ENCODE data around the gene FFAR4.

Gene FFAR4

GRCh38 chr10:93548376-93549071 is 17.9 kb upstream of the FFAR4 start:
- WGBS (ENCODE audit: extremely low coverage, insufficient coverage, insufficient read length), result no CpG with 5 or more reads among the region's 5 CpGs
- H2AFZ ChIP-seq (ENCODE audit: insufficient read depth, low read length, poor library complexity), result no peak overlapping the region
- no peak overlapping the region for H4K12ac ChIP-seq (ENCODE audit: low read depth, low read length)
- no peak overlapping the region for H3K14ac ChIP-seq (ENCODE audit: low read length)
- peaks cover 0 to 2% of the 10 kb centered on the region in 2 experiments for H3K4me1 ChIP-seq (ENCODE audit: control insufficient read depth in 1 of 2, insufficient read depth in 2 of 2, low read length in 2 of 2)
- no peak overlapping the region for H3K27ac ChIP-seq (ENCODE audit: low read depth, low read length)
- no peak overlapping the region for H2AK5ac ChIP-seq (ENCODE audit: low read length)
- no peak overlapping the region for H3K23ac ChIP-seq (ENCODE audit: low read length)
- no peaks in the 10 kb centered on the region for H3K27me3 ChIP-seq (ENCODE audit: insufficient read depth, low read length)
- H3K4ac ChIP-seq (ENCODE audit: low read depth, low read length), result no peak overlapping the region
- H3K9me3 ChIP-seq (ENCODE audit: insufficient read depth, low read depth, low read length), result no peaks in the 10 kb centered on the region
- no peak overlapping the region for H4K91ac ChIP-seq (ENCODE audit: low read depth, low read length)
- DNase-seq, result no peak
- H3K79me2 ChIP-seq (ENCODE audit: control insufficient read depth, insufficient read depth, low read length, poor library complexity), result no peaks in the 10 kb centered on the region
- no peak overlapping the region for H3K9ac ChIP-seq (ENCODE audit: low read length)
- no peaks in the 10 kb centered on the region for H3K79me1 ChIP-seq (ENCODE audit: low read length)
- H2BK12ac ChIP-seq (ENCODE audit: low read length), result no peak overlapping the region
- no peak overlapping the region for H3K18ac ChIP-seq (ENCODE audit: low read length)
- no peak overlapping the region for H3K4me3 ChIP-seq (ENCODE audit: low read depth, low read length)
- no peak overlapping the region for H3K4me2 ChIP-seq (ENCODE audit: low read length)
- no peak overlapping the region for H4K8ac ChIP-seq (ENCODE audit: low read depth, low read length)
- no peaks in the 10 kb centered on the region for H3K36me3 ChIP-seq (ENCODE audit: control insufficient read depth in 1 of 2, insufficient read depth in 2 of 2, low read length in 2 of 2)
- no peak overlapping the region for H2BK120ac ChIP-seq (ENCODE audit: insufficient read depth, low read length, poor library complexity)
- no peak overlapping the region for H2BK5ac ChIP-seq (ENCODE audit: low read depth, low read length, poor library complexity)

DNA sequence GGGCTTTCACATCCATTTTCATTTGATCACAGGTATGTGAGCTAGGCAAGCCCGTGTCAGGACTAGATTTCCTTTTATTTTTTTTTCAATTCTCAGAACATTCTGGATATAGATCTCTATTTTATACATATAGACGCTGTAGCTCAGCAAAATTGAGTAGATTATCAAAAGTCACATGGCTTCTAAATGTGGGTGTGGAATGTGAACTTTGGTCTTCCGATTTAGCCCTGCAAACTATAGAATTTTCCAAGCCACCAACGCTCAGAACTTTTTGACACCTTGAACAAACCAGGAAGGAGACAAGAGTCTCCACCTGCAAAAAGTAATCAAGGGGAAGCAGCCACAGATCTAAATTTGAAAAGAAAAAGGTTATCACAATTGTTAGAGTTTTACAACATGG is 15.9 kb upstream of the FFAR4 start:
- H2BK12ac ChIP-seq (ENCODE audit: low read length), result no peak overlapping the region
- no peak overlapping the region for H3K9ac ChIP-seq (ENCODE audit: low read length)
- no peak for DNase-seq
- H3K79me2 ChIP-seq (ENCODE audit: control insufficient read depth, insufficient read depth, low read length, poor library complexity), result no peaks in the 10 kb centered on the region
- H3K36me3 ChIP-seq (ENCODE audit: control insufficient read depth in 1 of 2, insufficient read depth in 2 of 2, low read length in 2 of 2), result no peaks in the 10 kb centered on the region
- H2AFZ ChIP-seq (ENCODE audit: insufficient read depth, low read length, poor library complexity), result no peak overlapping the region
- H2BK120ac ChIP-seq (ENCODE audit: insufficient read depth, low read length, poor library complexity), result no peak overlapping the region
- peaks cover 2 to 10% of the 10 kb centered on the region in 2 experiments for H3K4me1 ChIP-seq (ENCODE audit: control insufficient read depth in 1 of 2, insufficient read depth in 2 of 2, low read length in 2 of 2)
- H3K4me2 ChIP-seq (ENCODE audit: low read length), result no peak overlapping the region
- WGBS (ENCODE audit: extremely low coverage, insufficient coverage, insufficient read length), result no CpG with 5 or more reads among the region's 4 CpGs
- H3K9me3 ChIP-seq (ENCODE audit: insufficient read depth, low read depth, low read length), result no peaks in the 10 kb centered on the region
- H3K18ac ChIP-seq (ENCODE audit: low read length), result no peak overlapping the region
- no peak overlapping the region for H3K14ac ChIP-seq (ENCODE audit: low read length)
- no peak overlapping the region for H2BK5ac ChIP-seq (ENCODE audit: low read depth, low read length, poor library complexity)
- no peaks in the 10 kb centered on the region for H3K27me3 ChIP-seq (ENCODE audit: insufficient read depth, low read length)
- no peak overlapping the region for H4K8ac ChIP-seq (ENCODE audit: low read depth, low read length)
- no peak overlapping the region for H4K91ac ChIP-seq (ENCODE audit: low read depth, low read length)
- no peak overlapping the region for H3K27ac ChIP-seq (ENCODE audit: low read depth, low read length)
- H3K23ac ChIP-seq (ENCODE audit: low read length), result no peak overlapping the region
- H3K4ac ChIP-seq (ENCODE audit: low read depth, low read length), result no peak overlapping the region
- no peak overlapping the region for H4K12ac ChIP-seq (ENCODE audit: low read depth, low read length)
- H3K79me1 ChIP-seq (ENCODE audit: low read length), result no peaks in the 10 kb centered on the region
- H3K4me3 ChIP-seq (ENCODE audit: low read depth, low read length), result no peak overlapping the region
- H2AK5ac ChIP-seq (ENCODE audit: low read length), result no peak overlapping the region

DNA sequence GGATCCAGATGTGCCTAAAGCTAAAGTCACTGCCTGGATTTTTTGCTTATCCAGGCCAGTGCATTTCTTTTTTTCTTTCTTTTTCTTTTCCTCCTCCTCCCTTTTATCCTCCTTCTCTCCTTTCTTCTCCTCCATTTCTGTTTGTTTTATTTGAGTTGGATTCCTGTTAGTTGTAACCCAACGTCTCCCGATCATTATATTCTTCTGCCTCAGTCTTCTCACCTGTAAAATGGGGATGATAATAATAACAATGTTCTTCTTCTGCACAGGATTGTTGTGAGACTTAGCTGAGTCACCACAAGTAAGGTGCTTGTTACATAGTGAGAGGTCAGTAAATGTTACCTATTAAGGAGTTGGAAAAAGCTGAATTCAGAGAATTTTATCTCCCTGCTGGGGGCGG is 13.7 kb upstream of the FFAR4 start:
- H3K4ac ChIP-seq (ENCODE audit: low read depth, low read length), result no peak overlapping the region
- no peak overlapping the region for H4K8ac ChIP-seq (ENCODE audit: low read depth, low read length)
- H4K12ac ChIP-seq (ENCODE audit: low read depth, low read length), result no peak overlapping the region
- peaks cover 2 to 10% of the 10 kb centered on the region in 2 experiments for H3K4me1 ChIP-seq (ENCODE audit: control insufficient read depth in 1 of 2, insufficient read depth in 2 of 2, low read length in 2 of 2)
- H3K23ac ChIP-seq (ENCODE audit: low read length), result no peak overlapping the region
- no peak overlapping the region for H2AK5ac ChIP-seq (ENCODE audit: low read length)
- no peak overlapping the region for H2BK5ac ChIP-seq (ENCODE audit: low read depth, low read length, poor library complexity)
- no peak overlapping the region for H4K91ac ChIP-seq (ENCODE audit: low read depth, low read length)
- no peaks in the 10 kb centered on the region for H3K9me3 ChIP-seq (ENCODE audit: insufficient read depth, low read depth, low read length)
- H3K4me2 ChIP-seq (ENCODE audit: low read length), result no peak overlapping the region
- no CpG with 5 or more reads among the region's 3 CpGs for WGBS (ENCODE audit: extremely low coverage, insufficient coverage, insufficient read length)
- H3K18ac ChIP-seq (ENCODE audit: low read length), result no peak overlapping the region
- no peak overlapping the region for H3K27ac ChIP-seq (ENCODE audit: low read depth, low read length)
- no peaks in the 10 kb centered on the region for H3K36me3 ChIP-seq (ENCODE audit: control insufficient read depth in 1 of 2, insufficient read depth in 2 of 2, low read length in 2 of 2)
- no peak overlapping the region for H3K4me3 ChIP-seq (ENCODE audit: low read depth, low read length)
- H2BK120ac ChIP-seq (ENCODE audit: insufficient read depth, low read length, poor library complexity), result no peak overlapping the region
- no peaks in the 10 kb centered on the region for H3K27me3 ChIP-seq (ENCODE audit: insufficient read depth, low read length)
- no peak overlapping the region for H3K9ac ChIP-seq (ENCODE audit: low read length)
- no peak for DNase-seq
- no peaks in the 10 kb centered on the region for H3K79me2 ChIP-seq (ENCODE audit: control insufficient read depth, insufficient read depth, low read length, poor library complexity)
- H2AFZ ChIP-seq (ENCODE audit: insufficient read depth, low read length, poor library complexity), result no peak overlapping the region
- H3K14ac ChIP-seq (ENCODE audit: low read length), result no peak overlapping the region
- H2BK12ac ChIP-seq (ENCODE audit: low read length), result no peak overlapping the region
- no peaks in the 10 kb centered on the region for H3K79me1 ChIP-seq (ENCODE audit: low read length)

GRCh38 chr10:93553482-93554315 is 12.8 kb upstream of the FFAR4 start:
- no peak overlapping the region for H3K4me3 ChIP-seq (ENCODE audit: low read depth, low read length)
- H3K14ac ChIP-seq (ENCODE audit: low read length), result no peak overlapping the region
- peaks cover 2 to 9% of the 10 kb centered on the region in 2 experiments for H3K4me1 ChIP-seq (ENCODE audit: control insufficient read depth in 1 of 2, insufficient read depth in 2 of 2, low read length in 2 of 2)
- H2BK12ac ChIP-seq (ENCODE audit: low read length), result no peak overlapping the region
- no peak overlapping the region for H3K4ac ChIP-seq (ENCODE audit: low read depth, low read length)
- no peak overlapping the region for H4K91ac ChIP-seq (ENCODE audit: low read depth, low read length)
- H3K79me2 ChIP-seq (ENCODE audit: control insufficient read depth, insufficient read depth, low read length, poor library complexity), result no peaks in the 10 kb centered on the region
- H3K23ac ChIP-seq (ENCODE audit: low read length), result no peak overlapping the region
- no peak overlapping the region for H3K4me2 ChIP-seq (ENCODE audit: low read length)
- no CpG with 5 or more reads among the region's 8 CpGs for WGBS (ENCODE audit: extremely low coverage, insufficient coverage, insufficient read length)
- no peaks in the 10 kb centered on the region for H3K36me3 ChIP-seq (ENCODE audit: control insufficient read depth in 1 of 2, insufficient read depth in 2 of 2, low read length in 2 of 2)
- H2AFZ ChIP-seq (ENCODE audit: insufficient read depth, low read length, poor library complexity), result no peak overlapping the region
- no peak for DNase-seq
- H3K18ac ChIP-seq (ENCODE audit: low read length), result no peak overlapping the region
- H3K27me3 ChIP-seq (ENCODE audit: insufficient read depth, low read length), result no peaks in the 10 kb centered on the region
- no peak overlapping the region for H3K27ac ChIP-seq (ENCODE audit: low read depth, low read length)
- H3K79me1 ChIP-seq (ENCODE audit: low read length), result no peaks in the 10 kb centered on the region
- H2AK5ac ChIP-seq (ENCODE audit: low read length), result no peak overlapping the region
- H3K9ac ChIP-seq (ENCODE audit: low read length), result no peak overlapping the region
- no peaks in the 10 kb centered on the region for H3K9me3 ChIP-seq (ENCODE audit: insufficient read depth, low read depth, low read length)
- H2BK120ac ChIP-seq (ENCODE audit: insufficient read depth, low read length, poor library complexity), result no peak overlapping the region
- no peak overlapping the region for H2BK5ac ChIP-seq (ENCODE audit: low read depth, low read length, poor library complexity)
- H4K8ac ChIP-seq (ENCODE audit: low read depth, low read length), result no peak overlapping the region
- no peak overlapping the region for H4K12ac ChIP-seq (ENCODE audit: low read depth, low read length)

Data from trophoblast cell (in vitro differentiated cells and primary cell).